ENCODE measurements around the gene DTHD1. TPM values are rescaled to one million over a fixed set of nuclear protein-coding genes. Genes with fewer than 3 reads are reported as not detected.

Gene DTHD1
- total RNA-seq, 1 experiment from 2014 or later, result not detected

DNA sequence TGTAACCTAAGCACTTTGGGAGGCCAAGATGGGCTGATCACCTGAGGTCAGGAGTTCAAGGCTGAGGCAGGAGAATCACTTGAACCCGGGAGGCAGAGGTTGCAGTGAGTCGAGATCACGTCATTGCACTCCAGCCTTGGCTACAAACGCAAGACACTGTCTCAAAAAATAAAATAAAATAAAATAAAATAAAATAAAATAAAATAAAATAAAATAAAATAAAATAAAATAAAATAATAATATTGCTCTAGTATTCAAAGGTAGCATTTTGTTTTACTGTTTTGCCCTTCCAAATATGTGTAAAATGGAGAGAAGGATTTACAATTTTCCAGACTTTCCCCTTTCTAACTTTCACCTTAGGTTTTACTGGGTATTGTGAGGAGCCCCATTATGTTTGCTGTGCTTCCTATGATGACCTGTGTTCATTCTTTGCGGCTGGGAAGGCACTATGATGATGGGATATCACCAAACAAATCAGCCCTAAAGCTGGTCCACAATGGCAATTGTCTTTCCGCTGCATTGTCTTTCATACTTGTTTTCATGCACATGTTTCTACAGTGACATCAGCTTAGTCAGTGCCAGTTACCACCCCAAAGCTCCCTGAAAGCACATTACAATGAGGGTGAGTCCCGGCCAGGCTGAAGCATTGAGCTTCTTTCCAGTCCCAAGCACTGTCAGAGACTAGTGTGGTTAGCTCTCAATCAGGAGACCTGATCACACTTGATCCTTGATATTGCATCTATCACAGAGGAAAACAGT lies 50.8 kb downstream of the DTHD1 start:
- POLR2A ChIA-PET, result no interaction called here
- H3K9ac ChIP-seq (ENCODE audit: low read length), result no peak overlapping the region
- ATAC-seq (no peak), DNase-seq (ENCODE audit: low read depth, low spot score) (no peak)
- H3K4me3 ChIP-seq (replicated peaks in 1 of 2; ENCODE audit: low read depth in 1 of 2, low read length in 2 of 2), result no peak overlapping the region
- CTCF ChIA-PET, result no interaction called here
- no peaks in the 10 kb centered on the region for H3K79me2 ChIP-seq (ENCODE audit: insufficient read depth, low read length)
- intact Hi-C loops (cut with micrococcal nuclease), result no loop called here
- H3K36me3 ChIP-seq (ENCODE audit: control insufficient read depth in 1 of 2, insufficient read depth in 2 of 2, low read length in 2 of 2), result no peaks in the 10 kb centered on the region
- H3K4me2 ChIP-seq (ENCODE audit: low read length), result no peak overlapping the region
- H3K27me3 ChIP-seq (ENCODE audit: insufficient read depth, low read length), result no peaks in the 10 kb centered on the region
- no peaks in the 10 kb centered on the region for H3K9me3 ChIP-seq (ENCODE audit: control insufficient read depth in 1 of 2, insufficient read depth in 1 of 2, low read depth in 1 of 2, low read length in 2 of 2)
- no peaks in the 10 kb centered on the region for H4K20me1 ChIP-seq (ENCODE audit: insufficient read depth)
- RAD21 ChIA-PET (ENCODE audit: low non-redundant PET in 1 of 2, low total read pairs in 2 of 2, uncharacterized antibody in 2 of 2, unreplicated experiment in 2 of 2), result interaction anchor here in 1 of 2 experiments (0.7 kb wide), 1 partner anchor 16 kb away, joined by 3 read pairs; no protein-coding TSS in a partner anchor
- no peaks in the 10 kb centered on the region for H3K9me2 ChIP-seq (ENCODE audit: insufficient read depth)
- no peak overlapping the region for H2AFZ ChIP-seq (ENCODE audit: low read depth, low read length, poor library complexity, severe bottlenecking)
- TF ChIP-seq ZNF274 (IDR thresholded peaks at IDR 0.05; ENCODE audit: low read depth, low read length) (no peak), RAD21 (IDR thresholded peaks at IDR 0.05; ENCODE audit: low read depth) (no peak), SP1 (IDR thresholded peaks at IDR 0.05; ENCODE audit: low read depth) (no peak), SIN3A (IDR thresholded peaks at IDR 0.05; ENCODE audit: low read depth) (no peak), SRF (IDR thresholded peaks at IDR 0.05; ENCODE audit: low read depth) (no peak), JUND (IDR thresholded peaks at IDR 0.05) (no peak), EZH2phosphoT487 (IDR thresholded peaks at IDR 0.05; ENCODE audit: borderline replicate concordance) (no peak)
- TF ChIP-seq, protein P1, sequence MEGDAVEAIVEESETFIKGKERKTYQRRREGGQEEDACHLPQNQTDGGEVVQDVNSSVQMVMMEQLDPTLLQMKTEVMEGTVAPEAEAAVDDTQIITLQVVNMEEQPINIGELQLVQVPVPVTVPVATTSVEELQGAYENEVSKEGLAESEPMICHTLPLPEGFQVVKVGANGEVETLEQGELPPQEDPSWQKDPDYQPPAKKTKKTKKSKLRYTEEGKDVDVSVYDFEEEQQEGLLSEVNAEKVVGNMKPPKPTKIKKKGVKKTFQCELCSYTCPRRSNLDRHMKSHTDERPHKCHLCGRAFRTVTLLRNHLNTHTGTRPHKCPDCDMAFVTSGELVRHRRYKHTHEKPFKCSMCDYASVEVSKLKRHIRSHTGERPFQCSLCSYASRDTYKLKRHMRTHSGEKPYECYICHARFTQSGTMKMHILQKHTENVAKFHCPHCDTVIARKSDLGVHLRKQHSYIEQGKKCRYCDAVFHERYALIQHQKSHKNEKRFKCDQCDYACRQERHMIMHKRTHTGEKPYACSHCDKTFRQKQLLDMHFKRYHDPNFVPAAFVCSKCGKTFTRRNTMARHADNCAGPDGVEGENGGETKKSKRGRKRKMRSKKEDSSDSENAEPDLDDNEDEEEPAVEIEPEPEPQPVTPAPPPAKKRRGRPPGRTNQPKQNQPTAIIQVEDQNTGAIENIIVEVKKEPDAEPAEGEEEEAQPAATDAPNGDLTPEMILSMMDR (IDR thresholded peaks at IDR 0.05 in 2 of 3, conservative IDR thresholded peaks at IDR 0.05 in 1 of 3; ENCODE audit: borderline replicate concordance in 1 of 3, insufficient read depth in 1 of 3, low read depth in 2 of 3, low read length in 2 of 3), result no peak
- TF ChIP-seq, protein P2, sequence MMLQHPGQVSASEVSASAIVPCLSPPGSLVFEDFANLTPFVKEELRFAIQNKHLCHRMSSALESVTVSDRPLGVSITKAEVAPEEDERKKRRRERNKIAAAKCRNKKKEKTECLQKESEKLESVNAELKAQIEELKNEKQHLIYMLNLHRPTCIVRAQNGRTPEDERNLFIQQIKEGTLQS (IDR thresholded peaks at IDR 0.05), result no peak
- TF ChIP-seq, protein P3, sequence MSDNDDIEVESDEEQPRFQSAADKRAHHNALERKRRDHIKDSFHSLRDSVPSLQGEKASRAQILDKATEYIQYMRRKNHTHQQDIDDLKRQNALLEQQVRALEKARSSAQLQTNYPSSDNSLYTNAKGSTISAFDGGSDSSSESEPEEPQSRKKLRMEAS (IDR thresholded peaks at IDR 0.05), result no peak
- no TSS peak for BruUV-seq (replicated peaks)
- no peak overlapping the region for H3K27ac ChIP-seq (ENCODE audit: low read depth, low read length)
- H3K4me1 ChIP-seq (ENCODE audit: control insufficient read depth in 1 of 2, insufficient read depth in 2 of 2, low read length in 2 of 2), result no peaks in the 10 kb centered on the region

Measured in HCT116 (cell line).